GM04504 (cell line): ENCODE measurements around the gene LIMCH1.

Experiments used
- DNase-seq: peaks from one replicate; pipeline ENCODE4 v3.0.0-alpha.2; 2012; ENCODE audit warnings: low read depth

LIMCH1 gene

DNA sequence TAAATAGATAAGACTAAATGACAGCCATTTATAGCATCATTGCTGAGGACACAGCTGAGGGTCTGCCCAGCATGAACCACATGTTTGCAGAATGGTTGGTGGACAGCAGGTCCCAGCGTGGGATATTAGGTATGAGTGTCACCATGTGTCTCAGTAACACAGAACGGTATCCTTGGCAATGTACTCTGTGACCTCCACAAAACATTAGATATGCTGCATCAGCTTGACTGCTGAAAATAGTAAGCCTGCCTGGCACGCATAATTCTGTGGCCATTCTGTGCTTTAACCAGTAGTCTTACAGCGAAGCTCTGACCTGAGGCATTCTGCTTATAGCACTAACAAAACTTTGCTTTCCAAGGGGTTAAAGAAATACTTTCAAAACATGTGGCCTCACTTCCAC, 32.0 kb downstream of the LIMCH1 start:
- DNase-seq = no peak

DNA sequence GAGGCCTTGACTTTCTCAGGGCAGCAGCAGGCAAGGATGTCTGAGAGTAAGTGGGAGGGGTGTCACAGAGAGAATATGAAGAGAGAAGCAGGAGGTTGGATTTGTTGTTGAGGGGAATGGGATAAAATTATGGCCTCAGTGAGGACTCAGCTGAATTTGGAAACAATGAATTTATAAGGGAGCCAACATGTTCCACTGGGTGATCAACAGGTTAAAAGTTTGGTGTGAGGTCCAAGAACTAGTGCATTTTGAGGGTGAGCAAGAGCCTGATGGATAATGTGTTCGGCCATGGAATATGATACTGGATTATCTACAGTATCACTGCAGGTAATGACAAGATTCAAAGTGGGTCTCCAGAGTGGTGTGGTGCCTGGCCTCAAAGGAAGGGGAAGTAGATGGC, 33.5 kb downstream of the LIMCH1 start:
- DNase-seq = no peak

DNA sequence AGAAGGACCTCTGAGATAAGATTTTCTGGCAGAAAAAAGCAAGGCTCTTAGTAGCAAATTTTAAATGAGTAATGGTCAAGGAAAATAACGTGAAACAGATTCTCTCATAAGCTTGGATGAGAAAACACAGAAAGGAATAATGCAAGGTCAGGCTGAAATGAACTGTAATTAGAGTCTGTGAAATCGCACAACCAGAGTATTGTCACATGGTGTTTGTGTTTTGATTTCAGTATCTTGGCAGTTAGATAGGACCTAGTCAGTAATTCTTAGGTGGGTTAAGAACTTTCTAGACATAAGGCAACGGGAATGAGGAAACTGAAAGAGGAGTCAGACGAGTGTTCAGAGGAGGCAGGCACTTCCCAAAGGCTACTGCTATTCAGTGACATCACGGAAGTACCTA, 34.6 kb downstream of the LIMCH1 start:
- no peak for DNase-seq

DNA sequence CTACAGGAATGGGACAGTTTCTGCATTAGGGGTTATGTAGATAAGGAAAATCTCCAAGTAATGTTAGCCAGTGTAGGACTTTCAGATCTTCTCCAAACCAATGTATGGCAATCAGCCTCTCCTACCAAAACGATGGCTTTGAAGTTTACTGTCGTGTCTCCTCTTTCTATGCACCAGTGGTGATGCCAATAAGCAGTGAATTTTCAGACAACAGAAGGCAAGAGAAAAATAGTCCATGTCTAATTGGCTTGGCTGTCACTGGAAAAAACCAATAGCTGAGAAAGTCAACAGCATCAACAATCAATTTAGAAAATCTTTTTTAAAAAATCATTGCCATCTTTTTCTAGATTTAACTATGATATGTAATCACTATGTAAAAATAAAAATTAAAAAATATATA, 35.0 kb downstream of the LIMCH1 start:
- no peak for DNase-seq

DNA sequence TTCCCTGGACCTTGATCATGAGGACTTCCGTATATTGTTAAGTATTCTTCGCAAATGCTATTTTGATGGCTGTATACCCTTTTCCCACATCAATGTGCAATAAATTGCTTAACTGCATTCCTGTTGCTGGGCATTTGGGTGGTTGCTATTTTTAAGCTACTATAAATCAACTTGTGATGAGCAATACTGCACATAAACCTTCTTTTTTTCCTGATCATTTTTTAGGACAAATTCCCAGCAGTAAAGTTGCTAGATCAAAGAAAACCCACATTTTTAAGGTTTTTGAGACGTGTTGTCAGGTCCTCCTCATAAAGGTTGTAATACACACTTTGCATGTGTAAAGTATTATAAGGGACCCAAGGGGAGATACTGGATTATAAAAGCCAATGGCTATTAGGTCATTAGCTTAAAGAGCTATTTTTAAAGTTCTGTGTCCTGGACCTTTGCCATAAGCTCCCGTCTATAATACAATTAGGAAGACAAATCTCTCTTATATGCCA, 35.6 kb downstream of the LIMCH1 start:
- DNase-seq = peak; percentile 26

DNA sequence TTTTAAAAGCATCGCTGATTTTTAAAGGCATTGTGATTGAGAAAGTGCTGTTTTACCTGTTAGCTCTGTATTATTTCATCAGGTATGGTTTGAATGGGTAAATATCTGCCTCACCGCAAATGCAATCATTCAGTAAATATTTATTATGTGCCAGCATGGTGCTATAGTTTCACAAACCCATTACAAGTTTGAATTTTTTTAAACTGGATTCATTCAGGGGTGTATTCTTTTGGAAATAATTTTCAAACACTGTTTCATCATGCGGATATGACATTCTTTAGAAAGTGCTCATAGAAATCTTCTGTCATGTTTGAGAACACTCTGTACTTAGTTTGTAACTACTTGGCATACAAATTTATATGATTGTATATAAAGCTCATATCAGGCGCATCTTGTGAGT, 37.2 kb downstream of the LIMCH1 start:
- no peak for DNase-seq

DNA sequence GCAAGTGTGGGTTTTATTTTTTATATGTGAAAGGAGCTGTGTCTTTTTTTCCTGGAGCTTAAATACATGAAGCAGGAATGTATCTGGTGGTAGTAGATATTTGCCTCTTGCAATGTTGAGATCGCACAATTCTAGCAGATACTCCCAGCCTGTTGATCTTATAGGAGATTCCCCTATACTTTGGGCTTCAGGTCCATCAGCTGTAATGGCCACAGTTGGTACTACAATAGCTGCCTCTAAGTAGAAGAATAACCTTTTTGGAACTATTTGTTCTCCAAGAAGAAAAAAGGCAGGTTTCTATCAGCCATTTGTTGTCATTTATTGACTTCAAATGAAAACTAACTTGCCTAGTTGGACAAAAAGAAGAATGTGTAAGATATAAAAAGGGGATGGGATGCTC, 37.7 kb downstream of the LIMCH1 start:
- no peak for DNase-seq

DNA sequence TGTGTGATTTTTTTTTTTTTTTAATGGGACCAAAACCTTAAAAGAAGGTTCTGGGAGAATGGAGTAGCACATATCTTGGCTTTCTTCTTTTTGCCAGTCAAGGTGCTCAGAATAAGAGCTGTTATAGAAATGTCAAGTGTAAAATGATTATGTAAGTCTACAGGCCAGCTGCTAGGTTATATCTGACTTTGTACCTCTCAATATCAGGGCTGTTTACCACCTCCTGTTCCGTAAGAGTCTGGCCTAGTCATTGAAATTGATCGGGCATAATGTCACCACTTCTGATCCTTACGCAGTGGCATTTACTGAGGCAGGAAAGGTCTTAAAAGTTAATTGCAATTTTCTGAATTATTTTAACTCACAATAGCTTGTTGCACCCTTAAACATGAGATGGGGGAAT, 41.1 kb downstream of the LIMCH1 start:
- DNase-seq = no peak

DNA sequence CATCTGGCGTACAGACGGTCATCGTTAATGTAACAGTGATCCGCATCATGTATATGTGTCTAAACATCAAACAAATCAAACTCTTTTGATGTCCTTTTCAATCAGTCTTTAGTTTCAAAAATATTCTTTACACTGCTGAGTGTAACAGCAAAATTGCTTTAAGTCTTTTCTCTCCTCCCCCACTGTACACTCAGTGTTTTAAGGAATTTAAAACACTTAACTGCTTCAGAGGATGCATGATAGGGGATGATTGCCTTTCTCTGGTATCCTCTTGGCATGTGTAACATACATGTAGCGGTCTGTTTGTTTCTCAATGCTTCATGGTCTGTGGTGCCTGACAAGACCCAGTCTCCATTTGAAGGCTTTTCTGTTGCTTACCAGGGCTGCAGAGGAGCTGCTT, 41.6 kb downstream of the LIMCH1 start:
- DNase-seq = no peak

DNA sequence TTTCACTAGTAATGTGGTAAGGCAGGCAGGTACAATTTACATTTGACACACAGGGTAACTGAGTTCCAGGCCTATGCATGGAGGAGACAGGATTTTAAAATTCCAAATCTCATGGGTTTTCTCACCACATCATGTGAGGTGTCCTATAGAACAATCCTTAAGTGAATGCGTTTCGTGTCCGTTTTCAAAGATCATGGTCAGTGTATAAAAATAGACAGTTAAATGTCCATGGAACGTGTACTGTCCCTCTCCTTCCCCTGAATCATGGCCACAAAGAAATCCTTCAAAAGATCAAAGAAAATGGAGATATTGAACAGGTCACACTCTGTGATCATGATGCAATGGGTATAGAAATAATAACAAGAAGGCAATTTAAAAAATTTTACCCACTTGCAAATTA, 42.0 kb downstream of the LIMCH1 start:
- no peak for DNase-seq

DNA sequence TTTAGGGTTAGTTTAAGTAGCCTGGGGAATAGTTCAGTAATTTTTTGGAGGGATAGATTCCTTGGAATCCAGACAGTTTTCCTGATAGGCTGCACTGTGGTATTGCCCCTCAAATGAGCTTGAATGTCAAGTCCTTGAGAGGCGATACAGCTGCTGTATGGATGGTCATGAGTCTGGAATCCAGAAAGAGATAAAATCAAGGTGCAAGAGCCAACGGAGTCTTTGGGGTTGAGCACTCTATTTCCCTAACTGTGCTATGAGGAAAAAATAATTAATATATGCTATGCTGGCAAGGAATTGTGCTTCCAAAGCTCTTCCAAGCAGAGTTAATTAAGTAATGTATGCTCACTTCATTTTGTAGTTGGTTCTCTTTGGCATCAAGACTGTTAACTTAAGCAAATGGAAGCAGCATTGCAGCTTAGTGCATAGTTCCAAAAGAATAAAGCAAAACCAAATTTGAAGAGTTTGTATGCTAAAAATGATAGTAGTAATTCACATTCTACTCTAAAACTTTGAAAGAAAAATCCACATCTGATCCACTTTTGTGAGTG, 48.8 kb downstream of the LIMCH1 start:
- no peak for DNase-seq

DNA sequence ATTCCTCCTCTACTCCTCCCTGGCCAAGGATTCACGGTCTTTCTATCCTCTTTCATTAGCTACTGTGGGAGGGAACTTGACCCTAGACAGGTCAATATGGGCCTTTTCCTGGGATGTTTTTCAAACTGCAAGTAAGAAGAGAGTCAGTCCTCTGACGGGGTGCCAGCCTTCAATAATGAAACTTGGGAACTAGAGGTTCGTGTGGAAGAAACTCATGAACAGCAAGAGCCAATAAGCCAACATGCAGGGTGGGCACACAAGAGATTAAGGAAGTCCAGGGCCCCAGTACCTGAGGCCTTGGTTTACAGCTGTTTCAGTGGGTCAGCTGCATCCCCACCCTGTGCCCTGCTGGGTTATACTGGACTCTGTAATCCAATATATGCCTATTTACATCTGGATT, 49.3 kb downstream of the LIMCH1 start:
- no peak for DNase-seq

DNA sequence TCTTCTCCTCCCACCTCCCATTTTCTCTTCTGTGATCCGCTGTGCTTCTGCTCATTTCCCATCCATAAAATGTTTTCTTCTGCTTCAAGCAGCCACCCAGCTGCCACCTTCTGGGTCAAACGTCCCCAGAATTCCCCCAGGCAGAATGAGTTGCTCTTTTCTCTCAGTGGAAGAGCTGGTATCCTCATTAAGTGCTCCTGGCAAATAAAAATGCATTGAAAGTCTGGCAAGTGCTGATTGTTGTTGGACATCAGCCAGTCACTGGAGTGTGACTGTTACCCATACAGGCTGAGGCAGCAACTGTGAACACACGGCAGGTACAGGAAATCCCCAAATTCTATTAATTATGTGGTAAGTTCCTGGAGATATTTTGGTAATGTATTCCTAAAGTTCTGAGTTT, 52.6 kb downstream of the LIMCH1 start:
- no peak for DNase-seq

DNA sequence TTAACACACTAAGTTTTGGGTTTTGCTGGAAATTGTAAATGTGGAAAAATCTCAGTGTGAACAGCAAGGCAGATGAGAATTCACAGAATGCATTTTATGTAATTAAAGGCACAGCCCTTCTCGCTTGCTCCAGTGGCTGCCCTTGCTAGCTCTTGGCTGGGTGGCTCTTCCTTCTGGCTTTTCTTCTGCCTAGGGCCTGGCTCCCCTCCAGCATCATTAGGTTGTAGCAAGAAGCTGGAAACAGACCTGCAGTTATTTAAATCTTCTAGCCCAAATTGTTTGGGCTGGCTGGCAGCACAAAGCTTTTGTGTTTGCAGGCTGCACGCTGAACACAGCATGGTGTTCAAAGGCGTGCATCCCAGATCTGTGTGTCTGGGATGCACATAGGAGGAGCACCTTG, 56.5 kb downstream of the LIMCH1 start:
- no peak for DNase-seq

DNA sequence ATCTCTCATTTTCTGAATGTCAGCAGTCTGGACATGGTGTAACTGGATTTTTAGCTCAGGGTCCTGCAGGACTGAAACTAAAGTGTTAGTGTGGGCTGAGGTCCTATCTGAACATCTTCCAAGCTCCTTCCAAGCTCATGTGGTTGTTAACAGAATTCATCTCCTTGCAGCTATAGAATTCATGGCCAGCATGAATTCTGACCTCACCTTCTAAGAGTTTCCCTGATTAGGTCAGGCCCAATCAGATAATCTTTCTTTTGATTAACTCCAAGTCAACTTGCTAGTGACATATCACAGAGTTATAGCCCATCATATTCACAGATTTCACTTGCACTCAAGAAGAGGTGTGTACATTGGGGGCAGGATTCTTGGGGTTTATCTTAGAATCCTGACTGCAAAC, 59.5 kb downstream of the LIMCH1 start:
- no peak for DNase-seq

DNA sequence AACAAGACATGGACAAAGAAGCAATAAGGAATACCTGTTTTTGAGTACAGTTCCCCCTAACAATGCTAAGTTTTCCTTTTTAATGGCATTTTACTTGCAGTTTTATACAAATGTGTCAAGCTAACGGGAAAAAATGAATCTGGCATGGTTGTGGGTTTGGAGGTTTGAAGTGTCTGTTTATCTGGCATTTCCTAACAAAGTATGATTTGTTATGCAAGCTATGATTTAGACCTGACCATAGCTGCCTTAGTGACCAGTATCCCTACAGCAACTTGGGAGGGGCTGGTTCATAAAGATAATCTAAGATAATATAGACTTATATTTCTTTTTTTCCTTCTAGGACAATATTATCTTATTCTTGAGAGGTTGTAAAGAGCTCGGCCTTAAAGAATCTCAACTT, 60.6 kb downstream of the LIMCH1 start:
- DNase-seq = no peak

DNA sequence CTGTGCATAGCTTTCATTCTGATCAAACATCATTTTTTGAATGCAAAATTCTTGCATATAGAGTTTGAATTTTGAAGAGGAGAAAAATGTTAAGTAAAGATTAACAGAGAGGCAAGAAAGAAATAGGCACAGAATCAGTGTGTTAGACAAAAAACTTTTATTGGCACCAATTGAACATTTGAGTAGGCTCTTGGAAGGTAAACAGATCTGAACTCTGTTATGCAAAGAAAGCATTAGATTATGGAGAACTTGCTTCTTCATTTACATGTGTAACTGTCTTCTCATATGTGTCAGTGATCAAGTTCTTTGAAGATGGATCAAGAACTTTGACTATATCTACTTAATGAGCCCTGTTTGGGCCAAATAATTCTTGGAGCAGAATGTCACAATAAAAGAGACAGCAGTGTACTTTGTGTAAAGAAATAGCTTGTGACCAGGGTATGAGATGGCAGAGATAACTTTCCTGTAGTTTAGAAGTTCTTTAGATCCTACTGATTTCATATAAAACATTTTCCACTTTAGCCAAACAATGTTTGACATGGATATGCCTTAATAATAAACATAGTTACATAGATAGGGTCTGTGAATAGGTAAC, 61.3 kb downstream of the LIMCH1 start:
- DNase-seq = no peak

DNA sequence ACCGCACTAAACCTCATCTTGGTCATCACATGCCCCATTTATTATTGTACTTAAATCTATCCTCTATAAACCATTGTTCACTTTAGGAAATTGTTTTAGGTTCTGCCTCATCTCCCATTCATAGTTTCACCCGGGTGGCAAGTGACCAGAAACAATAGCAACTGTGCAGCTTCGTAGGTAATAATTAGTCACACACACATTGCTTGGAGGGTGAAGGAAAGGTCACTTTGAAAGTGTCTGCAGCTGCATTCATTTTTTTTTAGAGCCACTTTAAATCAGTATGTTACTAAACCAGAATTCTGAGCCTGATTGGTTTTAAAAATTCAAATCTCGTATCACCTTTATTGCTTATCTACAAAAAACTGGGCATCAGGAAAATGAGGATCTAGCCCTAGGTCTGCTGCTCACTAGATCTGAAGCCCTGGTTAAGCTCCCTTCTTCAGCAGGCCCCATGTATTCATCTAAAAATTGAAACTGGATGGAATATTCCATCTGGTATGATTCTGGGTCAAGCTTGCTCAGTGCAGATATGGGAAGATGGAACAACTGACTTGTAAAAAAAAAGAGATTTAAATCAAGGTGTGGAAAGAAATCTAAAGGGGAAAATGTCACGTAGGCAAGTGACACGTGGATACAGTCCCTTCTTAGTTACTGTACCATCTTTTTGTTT, 62.4 kb downstream of the LIMCH1 start:
- no peak for DNase-seq

DNA sequence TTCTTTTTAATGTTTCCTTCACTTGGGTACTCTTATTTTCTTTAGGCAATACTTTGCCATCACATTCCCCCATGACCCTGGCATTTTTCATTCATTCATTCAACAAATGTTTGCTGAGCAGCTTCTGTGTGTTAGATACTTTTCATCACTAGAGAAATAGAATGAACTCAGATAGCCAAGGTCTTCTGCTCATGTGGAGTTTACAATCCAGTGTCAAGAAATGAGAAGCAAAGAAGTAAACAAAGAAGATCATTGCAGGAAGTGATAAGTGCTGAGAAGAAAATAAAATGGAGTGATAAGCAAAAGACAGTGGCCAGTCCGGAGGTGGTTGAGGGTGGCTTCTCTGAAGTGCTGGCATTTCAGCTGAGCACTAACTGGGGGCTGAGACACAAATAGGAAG, 63.1 kb downstream of the LIMCH1 start:
- DNase-seq = no peak

DNA sequence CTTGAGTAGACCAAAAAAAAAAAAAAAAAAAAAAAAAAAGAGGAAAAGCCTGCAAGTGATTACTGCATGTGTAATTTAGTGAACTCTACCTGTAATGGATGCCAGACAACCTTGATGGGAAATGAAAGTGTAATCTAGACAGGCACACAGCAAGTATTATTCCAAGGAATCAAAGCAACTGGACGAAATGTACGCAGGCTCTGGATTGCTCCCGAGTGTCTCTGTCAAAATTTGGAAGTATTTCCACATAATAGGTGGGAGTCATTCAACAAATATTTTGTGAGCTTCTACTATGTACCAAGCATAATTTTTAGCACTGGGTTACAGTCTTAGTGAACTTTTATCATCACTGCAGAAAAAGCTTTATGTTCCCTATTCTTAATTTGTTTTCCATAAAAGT, 64.2 kb downstream of the LIMCH1 start:
- DNase-seq = no peak

DNA sequence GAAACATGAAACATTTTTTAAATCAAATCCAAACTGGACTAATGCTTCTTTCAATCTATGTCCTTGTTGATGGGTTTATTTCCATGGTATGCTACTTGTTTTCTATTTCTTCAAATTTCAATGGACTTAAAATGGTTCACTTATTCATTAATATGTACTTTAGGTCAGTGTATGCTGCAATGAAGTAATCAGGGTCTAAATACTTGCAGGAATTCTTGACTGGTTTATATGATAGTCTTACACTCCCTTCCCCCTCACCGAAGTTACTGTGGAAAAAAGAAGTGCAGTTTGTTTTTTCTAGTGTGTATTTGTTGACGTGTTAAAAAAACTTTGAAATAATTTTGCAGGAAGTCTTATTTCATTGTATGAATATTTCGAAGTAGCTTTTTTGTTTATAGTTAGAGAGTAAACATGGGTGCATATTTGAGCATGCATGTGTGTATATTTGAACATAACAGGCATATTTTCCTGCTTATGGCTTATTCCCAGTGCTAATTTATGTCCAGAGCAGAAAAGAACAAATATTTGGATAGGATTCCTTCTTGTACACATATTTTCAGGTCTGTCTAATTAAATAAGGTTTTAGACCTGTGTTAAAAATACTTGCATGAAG, 65.0 kb downstream of the LIMCH1 start:
- no peak for DNase-seq

DNA sequence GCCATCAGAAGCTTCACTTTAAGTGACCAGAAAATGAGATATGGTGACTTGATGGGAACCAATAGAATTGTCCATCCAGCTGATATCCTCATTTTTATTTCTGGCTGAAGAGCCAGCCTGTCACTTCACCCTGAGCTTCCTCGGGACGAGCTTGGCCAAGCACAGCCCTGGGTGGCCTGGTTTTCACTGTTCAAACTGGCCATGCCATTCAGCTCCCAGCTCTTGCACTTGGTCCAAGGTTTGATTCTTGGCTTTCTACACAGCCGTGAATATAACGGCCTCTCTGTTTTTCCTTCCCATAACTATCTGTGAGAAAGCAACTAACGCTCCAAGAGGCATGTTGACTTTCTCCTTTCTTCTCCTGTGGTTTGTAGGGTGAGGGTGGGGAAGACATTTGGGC, 71.9 kb downstream of the LIMCH1 start:
- no peak for DNase-seq

DNA sequence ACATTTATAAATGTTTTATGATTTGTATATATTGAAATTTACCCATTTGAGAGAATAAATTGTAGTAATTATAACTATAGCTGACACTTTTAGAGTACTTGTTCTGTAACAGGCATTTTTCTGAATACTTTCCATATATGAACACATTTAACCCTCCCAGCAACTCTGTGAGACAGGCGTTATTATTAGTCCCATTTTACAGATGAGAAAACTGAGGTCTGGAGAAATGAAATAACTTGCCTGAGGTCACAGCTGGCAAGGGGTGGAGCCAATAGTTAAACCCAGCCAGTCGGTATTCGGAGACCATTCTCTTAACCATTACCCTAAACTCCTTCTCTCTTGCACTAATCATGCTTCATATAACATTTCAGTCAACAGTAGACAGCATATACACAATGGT, 72.5 kb downstream of the LIMCH1 start:
- DNase-seq = no peak
